Naive thymus-derived CD4-positive, alpha-beta T cell (primary cell): Measurements from ENCODE around the gene UBASH3A. TPM values are rescaled to one million over a fixed set of nuclear protein-coding genes. Genes with fewer than 3 reads are reported as not detected.

Experiments used
- ATAC-seq: fragments of 150-1000 bp; cut with Tn5 transposase; 2 replicates; pipeline ENCODE4 v1.10.0; 2021; ENCODE audit warnings: mild to moderate bottlenecking, moderate library complexity
- CTCF ChIA-PET: fragments of 350-600 bp; sonication (Branson Sonifier 250); formaldehyde crosslinking; loops from one replicate; lab custom pipeline; 2021; ENCODE audit warnings: antibody characterized with exemption; lab: Charles Lee
- POLR2A ChIA-PET: fragments of 350-600 bp; sonication (Branson Sonifier 250); formaldehyde crosslinking; loops from one replicate; lab custom pipeline; 2021; ENCODE audit warnings: antibody characterized with exemption, inconsistent platforms; lab: Charles Lee
- DNase-seq, 9 donors: peaks; one replicate each; pipeline versions ENCODE4 v3.0.0 to v3.0.0-alpha.2; 2020 to 2022; ENCODE audit warnings: mixed read lengths in 1 of 9
- H3K27ac ChIP-seq: one replicate; pipeline ENCODE4 v1.7.0; 2013; ENCODE audit warnings: mild to moderate bottlenecking, low read depth, low read length, moderate library complexity
- H3K27me3 ChIP-seq, 2 donors: one replicate each; pipeline ENCODE4 v1.7.0; 2013; ENCODE audit warnings: low read length in 2 of 2, mild to moderate bottlenecking in 2 of 2, moderate library complexity in 2 of 2; ENCODE audit not compliant: control insufficient read depth in 2 of 2, insufficient read depth in 2 of 2
- H3K36me3 ChIP-seq, 3 experiments: 1 replicate in 2 of 3; 2 replicates in 1 of 3; pipeline ENCODE4 v1.7.0; 2013; ENCODE audit warnings: low read length in 3 of 3, mild to moderate bottlenecking in 3 of 3, moderate library complexity in 1 of 3; ENCODE audit not compliant: insufficient read depth in 3 of 3, control insufficient read depth in 2 of 3
- H3K4me1 ChIP-seq, 2 donors: one replicate each; pipeline ENCODE4 v1.7.0; 2013; ENCODE audit warnings: low read length in 2 of 2, mild to moderate bottlenecking in 2 of 2, moderate library complexity in 1 of 2; ENCODE audit not compliant: control insufficient read depth in 2 of 2, insufficient read depth in 2 of 2
- H3K4me3 ChIP-seq: 2 replicates; pipeline ENCODE4 v1.7.0; 2013; ENCODE audit warnings: mild to moderate bottlenecking, low read length
- H3K9me3 ChIP-seq, 3 experiments: 1 replicate in 2 of 3; 2 replicates in 1 of 3; pipeline ENCODE4 v1.7.0; 2013; ENCODE audit warnings: low read length in 3 of 3; ENCODE audit not compliant: control insufficient read depth in 2 of 3
- H3K27ac Mint-ChIP-seq, 9 donors: one replicate each; pipeline ENCODE4 v1.8.0; 2020 to 2022; ENCODE audit warnings: mixed read lengths in 9 of 9, mild to moderate bottlenecking in 8 of 9, moderate library complexity in 5 of 9, inconsistent platforms in 2 of 9
- H3K27me3 Mint-ChIP-seq, 5 donors: one replicate each; pipeline ENCODE4 v1.8.0; 2021 to 2022; ENCODE audit warnings: mixed read lengths in 5 of 5, mild to moderate bottlenecking in 1 of 5
- H3K36me3 Mint-ChIP-seq, 5 donors: one replicate each; pipeline ENCODE4 v1.8.0; 2020 to 2022; ENCODE audit warnings: mixed read lengths in 5 of 5, mild to moderate bottlenecking in 3 of 5, inconsistent platforms in 1 of 5
- H3K4me1 Mint-ChIP-seq, 7 donors: one replicate each; pipeline ENCODE4 v1.8.0; 2020 to 2022; ENCODE audit warnings: mixed read lengths in 7 of 7, mild to moderate bottlenecking in 3 of 7, inconsistent platforms in 1 of 7
- H3K4me3 Mint-ChIP-seq, 10 donors: one replicate each; pipeline ENCODE4 v1.8.0; 2020 to 2022; ENCODE audit warnings: mild to moderate bottlenecking in 10 of 10, mixed read lengths in 10 of 10, moderate library complexity in 6 of 10, inconsistent platforms in 2 of 10
- H3K9me3 Mint-ChIP-seq, 11 donors: one replicate each; pipeline ENCODE4 v1.8.0; 2020 to 2022; ENCODE audit warnings: mixed read lengths in 11 of 11, mild to moderate bottlenecking in 4 of 11, inconsistent platforms in 1 of 11, moderate library complexity in 1 of 11
- intact Hi-C, 2 donors: fragments of 100-400 bp; cut with micrococcal nuclease; formaldehyde crosslinking; loops; one replicate each; pipeline ENCODE4 v1.15.1; 2023
- polyA plus RNA-seq, 2 donors: library from polyadenylated mRNA; unstranded; fragments of 300-500 nt; fragmentation: Illumina TruSeq; gene quantifications; one replicate each; pipeline ENCODE4 v1.2.3, GENCODE V29; 2021
- total RNA-seq, 6 experiments: library from RNA in 5 of 6; stranded (reverse) in 5 of 6; gene quantifications; 1 replicate in 5 of 6; 2 replicates in 1 of 6; pipeline ENCODE4 v1.2.3 and lab custom pipeline; 2021 to 2026

UBASH3A gene
- total and polyA plus RNA-seq, 7 experiments from 2014 or later: 41.9 to 101 (median 91.7) TPM

- POLR2A ChIA-PET: interaction anchor here (0.9 to 2.6 kb wide), 4 partner anchors 11 to 55 kb away, joined by 3 to 6 read pairs (median 5); partner anchors contain the start of gene UBASH3A
- CTCF ChIA-PET: interaction anchor here (0.7 to 0.8 kb wide), 2 partner anchors 17 to 50 kb away, joined by 3 to 4 read pairs; partner anchors contain the start of gene UBASH3A
- Mint-ChIP-seq H3K27ac (peak overlapping the region in 4 of 9 donors; percentile 12 to 77 (median 44)), H3K4me3 (peak overlapping the region in 2 of 10 donors; percentile 3 to 18), H3K27me3 (peaks cover 0 to 3% (median 0%) of the 10 kb centered on the region in 5 donors), H3K9me3 (peaks cover 0 to 11% (median 7%) of the 10 kb centered on the region in 11 donors), H3K36me3 (peaks cover 0 to 24% (median 5%) of the 10 kb centered on the region in 5 donors), H3K4me1 (peaks cover 18 to 80% (median 69%) of the 10 kb centered on the region in 7 donors)
- ATAC-seq (peak; percentile 47), DNase-seq (no peak)
- Histone ChIP-seq H3K4me1 (peaks cover 0 to 27% of the 10 kb centered on the region in 2 donors), H3K4me3 (no peak overlapping the region), H3K27ac (no peak overlapping the region), H3K36me3 (no peaks in the 10 kb centered on the region), H3K27me3 (no peaks in the 10 kb centered on the region), H3K9me3 (peaks cover 0 to 6% (median 3%) of the 10 kb centered on the region in 3 experiments)
- intact Hi-C loops: no loop called here
Measured at GRCh38 chr21:42387164-42387563, 16.5 kb upstream of the UBASH3A start.

- Mint-ChIP-seq H3K4me3 (no peak overlapping the region), H3K27me3 (peaks cover 0 to 4% (median 0%) of the 10 kb centered on the region in 5 donors), H3K4me1 (peaks cover 19 to 85% (median 76%) of the 10 kb centered on the region in 7 donors), H3K36me3 (peaks cover 0 to 17% (median 0%) of the 10 kb centered on the region in 5 donors), H3K9me3 (peaks cover 0 to 5% (median under 1%) of the 10 kb centered on the region in 11 donors), H3K27ac (peak overlapping the region in 6 of 9 donors; percentile 20 to 77 (median 41))
- intact Hi-C loops: no loop called here
- Histone ChIP-seq H3K36me3 (no peaks in the 10 kb centered on the region), H3K4me3 (no peak overlapping the region), H3K9me3 (no peaks in the 10 kb centered on the region), H3K4me1 (peaks cover 4 to 34% of the 10 kb centered on the region in 2 donors), H3K27me3 (no peaks in the 10 kb centered on the region), H3K27ac (no peak overlapping the region)
- POLR2A ChIA-PET: interaction anchor here (0.9 to 2.6 kb wide), 6 partner anchors 11 to 54 kb away, joined by 3 to 6 read pairs (median 4); partner anchors contain the start of gene UBASH3A
- CTCF ChIA-PET: no interaction called here
- DNase-seq (no peak), ATAC-seq (no peak)
Measured at GRCh38 chr21:42387843-42388340, 15.8 kb upstream of the UBASH3A start.

GRCh38 chr21:42388740-42389448, 14.8 kb upstream of the UBASH3A start:
- Histone ChIP-seq H3K27ac (no peak overlapping the region), H3K4me1 (peaks cover 12 to 42% of the 10 kb centered on the region in 2 donors), H3K27me3 (no peaks in the 10 kb centered on the region), H3K36me3 (no peaks in the 10 kb centered on the region), H3K4me3 (no peak overlapping the region), H3K9me3 (no peaks in the 10 kb centered on the region)
- H3K27me3 Mint-ChIP-seq: peaks cover 0 to 4% (median 0%) of the 10 kb centered on the region in 5 donors
- H3K27ac Mint-ChIP-seq: peak overlapping the region in 3 of 9 donors; percentile 15 to 53 (median 40)
- DNase-seq: no peak
- intact Hi-C loops: no loop called here
- peaks cover 0 to 5% (median 0%) of the 10 kb centered on the region in 11 donors for H3K9me3 Mint-ChIP-seq
- H3K4me3 Mint-ChIP-seq: peak overlapping the region in 1 of 10 donors; percentile 44
- peaks cover 0 to 17% (median 0%) of the 10 kb centered on the region in 5 donors for H3K36me3 Mint-ChIP-seq
- H3K4me1 Mint-ChIP-seq: peaks cover 22 to 92% (median 78%) of the 10 kb centered on the region in 7 donors
- ChIA-PET CTCF (interaction anchor here (1.5 kb wide), 1 partner anchor 16 kb away, joined by 3 read pairs; no protein-coding TSS in a partner anchor), POLR2A (interaction anchor here (1.2 to 2.6 kb wide), 4 partner anchors 10 to 43 kb away, joined by 3 to 6 read pairs (median 4); partner anchors contain the start of gene UBASH3A)
- ATAC-seq: no peak

- no peaks in the 10 kb centered on the region for H3K36me3 ChIP-seq
- intact Hi-C loops: no loop called here
- peaks cover 0 to 4% (median 0%) of the 10 kb centered on the region in 11 donors for H3K9me3 Mint-ChIP-seq
- H3K4me3 Mint-ChIP-seq: peak overlapping the region in 2 of 10 donors; percentile 4 to 53
- H3K4me1 Mint-ChIP-seq: peaks cover 23 to 92% (median 73%) of the 10 kb centered on the region in 7 donors
- no peaks in the 10 kb centered on the region for H3K27me3 ChIP-seq
- peak overlapping the region in 3 of 9 donors; percentile 39 to 85 (median 56) for H3K27ac Mint-ChIP-seq
- no peak overlapping the region for H3K4me3 ChIP-seq
- H3K36me3 Mint-ChIP-seq: peaks cover 0 to 14% (median 0%) of the 10 kb centered on the region in 5 donors
- H3K27ac ChIP-seq: no peak overlapping the region
- H3K4me1 ChIP-seq: peaks cover 13 to 37% of the 10 kb centered on the region in 2 donors
- ChIA-PET POLR2A (interaction anchor here (1.5 kb wide), 1 partner anchor 10 kb away, joined by 3 read pairs; no protein-coding TSS in a partner anchor), CTCF (interaction anchor here (1.5 kb wide), 1 partner anchor 15 kb away, joined by 3 read pairs; no protein-coding TSS in a partner anchor)
- peaks cover 0 to 4% (median 0%) of the 10 kb centered on the region in 5 donors for H3K27me3 Mint-ChIP-seq
- H3K9me3 ChIP-seq: no peaks in the 10 kb centered on the region
- ATAC-seq: no peak
- no peak for DNase-seq
Measured at GRCh38 chr21:42389449-42389835, 14.3 kb upstream of the UBASH3A start.

- POLR2A ChIA-PET: no interaction called here
- peaks cover 20 to 87% (median 71%) of the 10 kb centered on the region in 7 donors for H3K4me1 Mint-ChIP-seq
- Histone ChIP-seq H3K36me3 (no peaks in the 10 kb centered on the region), H3K4me3 (no peak overlapping the region), H3K4me1 (peaks cover 13 to 31% of the 10 kb centered on the region in 2 donors), H3K9me3 (no peaks in the 10 kb centered on the region), H3K27me3 (no peaks in the 10 kb centered on the region), H3K27ac (no peak overlapping the region)
- CTCF ChIA-PET: no interaction called here
- intact Hi-C loops: loop anchor here in 1 of 2 donors (5.0 kb wide), 1 partner anchor 37 kb away; no protein-coding TSS in a partner anchor
- peak overlapping the region in 1 of 10 donors; percentile 53 for H3K4me3 Mint-ChIP-seq
- peaks cover 0 to 11% (median 0%) of the 10 kb centered on the region in 5 donors for H3K36me3 Mint-ChIP-seq
- H3K27ac Mint-ChIP-seq: peak overlapping the region in 4 of 9 donors; percentile 28 to 85 (median 82)
- DNase-seq (no peak), ATAC-seq (no peak)
- H3K27me3 Mint-ChIP-seq: peaks cover 0 to 4% (median 0%) of the 10 kb centered on the region in 5 donors
- H3K9me3 Mint-ChIP-seq: peaks cover 0 to 2% (median 0%) of the 10 kb centered on the region in 11 donors
Measured at GRCh38 chr21:42390193-42390592, 13.5 kb upstream of the UBASH3A start.

GRCh38 chr21:42390696-42391095, 13.0 kb upstream of the UBASH3A start:
- H3K27ac Mint-ChIP-seq: peak overlapping the region in 6 of 9 donors; percentile 28 to 85 (median 72)
- H3K4me3 ChIP-seq: no peak overlapping the region
- intact Hi-C loops: loop anchor here in 1 of 2 donors (5.0 kb wide), 1 partner anchor 37 kb away; no protein-coding TSS in a partner anchor
- H3K9me3 ChIP-seq: no peaks in the 10 kb centered on the region
- peaks cover 0 to 4% (median 0%) of the 10 kb centered on the region in 5 donors for H3K27me3 Mint-ChIP-seq
- H3K4me1 ChIP-seq: peaks cover 13 to 28% of the 10 kb centered on the region in 2 donors
- H3K27ac ChIP-seq: no peak overlapping the region
- H3K27me3 ChIP-seq: no peaks in the 10 kb centered on the region
- CTCF ChIA-PET: no interaction called here
- H3K36me3 ChIP-seq: no peaks in the 10 kb centered on the region
- H3K4me3 Mint-ChIP-seq: peak overlapping the region in 4 of 10 donors; percentile 4 to 53 (median 36)
- no peak for ATAC-seq
- DNase-seq: no peak
- POLR2A ChIA-PET: no interaction called here
- peaks cover 18 to 84% (median 66%) of the 10 kb centered on the region in 7 donors for H3K4me1 Mint-ChIP-seq
- peaks cover 0 to 11% (median 0%) of the 10 kb centered on the region in 5 donors for H3K36me3 Mint-ChIP-seq
- peaks cover 0 to 1% (median 0%) of the 10 kb centered on the region in 11 donors for H3K9me3 Mint-ChIP-seq
